Measurements from ENCODE around the gene ANO10.
"Not testable (repeated sequence)": the region's sequence is repeated elsewhere in the genome, so short reads cannot be mapped to it uniquely, and the experiment has no call there.

The ANO10 gene

GRCh38 chr3:43573576-43573975 lies 48.2 kb downstream of the ANO10 start:
- no peak for DNase-seq

GRCh38 chr3:43565661-43566341 lies 56.0 kb downstream of the ANO10 start:
- DNase-seq, result not testable (repeated sequence)

- DNase-seq, result no peak
Observed at GRCh38 chr3:43559961-43560360, 61.9 kb downstream of the ANO10 start.

- DNase-seq, result no peak
Observed at GRCh38 chr3:43558171-43558570, 63.6 kb downstream of the ANO10 start.

- no peak for DNase-seq
Observed at GRCh38 chr3:43549626-43550290, 72.1 kb downstream of the ANO10 start.

- DNase-seq, result not testable (repeated sequence)
Observed at GRCh38 chr3:43544277-43544676, 77.5 kb downstream of the ANO10 start.

GRCh38 chr3:43542328-43543043 lies 79.3 kb downstream of the ANO10 start:
- no peak for DNase-seq

DNA sequence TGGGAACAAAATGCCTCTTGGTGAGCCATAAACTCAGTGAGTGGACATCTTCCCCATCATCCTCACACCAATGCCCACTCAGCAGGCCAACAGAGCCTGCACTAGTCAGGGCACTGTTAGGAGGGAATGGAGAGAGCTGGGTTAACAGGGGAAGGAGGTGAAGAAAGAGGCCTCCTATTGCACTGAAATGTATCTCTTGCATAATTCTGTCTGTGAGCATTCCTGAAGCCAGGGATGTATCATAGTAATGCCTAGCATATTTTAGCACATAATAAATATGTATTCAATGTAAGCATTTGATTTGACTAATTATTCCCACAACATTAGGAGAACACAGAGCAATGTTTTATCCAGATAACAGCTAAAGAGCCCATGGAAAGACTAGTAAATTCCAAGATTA lies 81.2 kb downstream of the ANO10 start:
- no peak for DNase-seq

- no peak for DNase-seq
Observed at GRCh38 chr3:43539321-43539720, 82.5 kb downstream of the ANO10 start.

DNA sequence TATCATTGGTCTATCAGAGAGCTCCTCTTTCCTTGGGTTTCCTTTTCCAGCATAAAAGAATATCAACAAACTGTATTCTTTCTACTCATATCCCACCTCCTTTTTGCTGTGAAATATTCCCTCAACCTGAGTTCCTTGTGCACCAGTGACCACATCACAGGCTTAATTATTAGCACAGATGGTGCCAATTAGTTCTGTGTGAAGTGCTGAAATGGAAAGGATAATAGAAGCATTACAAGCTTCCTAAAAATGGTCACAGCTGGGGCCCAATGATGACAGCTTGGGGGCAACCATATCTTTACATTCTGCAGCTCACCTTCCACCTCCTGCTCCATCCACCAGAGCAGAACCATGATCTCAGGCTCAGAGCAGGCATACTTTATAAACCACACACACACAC lies 84.6 kb downstream of the ANO10 start:
- no peak for DNase-seq

DNA sequence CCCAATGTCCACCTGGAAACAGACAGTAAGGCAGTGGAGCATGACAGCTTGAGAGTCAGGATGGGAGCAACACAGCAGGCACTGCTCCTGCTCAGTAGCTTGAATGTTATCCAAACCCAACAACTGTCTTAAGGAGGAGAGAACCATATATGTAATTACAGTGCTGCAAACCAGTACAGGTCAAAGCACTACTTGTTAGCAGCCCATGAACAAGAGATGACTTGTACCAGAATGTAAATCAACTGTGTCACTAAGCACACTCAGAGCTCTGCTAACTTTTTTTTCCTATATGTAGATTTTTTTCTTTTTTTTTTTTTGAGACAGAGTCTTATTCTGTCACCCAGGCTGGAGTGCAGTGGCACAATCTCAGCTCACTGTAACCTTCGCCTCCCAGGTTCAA lies 87.1 kb downstream of the ANO10 start:
- no peak for DNase-seq

GRCh38 chr3:43533009-43533408 lies 88.8 kb downstream of the ANO10 start:
- no peak for DNase-seq

DNA sequence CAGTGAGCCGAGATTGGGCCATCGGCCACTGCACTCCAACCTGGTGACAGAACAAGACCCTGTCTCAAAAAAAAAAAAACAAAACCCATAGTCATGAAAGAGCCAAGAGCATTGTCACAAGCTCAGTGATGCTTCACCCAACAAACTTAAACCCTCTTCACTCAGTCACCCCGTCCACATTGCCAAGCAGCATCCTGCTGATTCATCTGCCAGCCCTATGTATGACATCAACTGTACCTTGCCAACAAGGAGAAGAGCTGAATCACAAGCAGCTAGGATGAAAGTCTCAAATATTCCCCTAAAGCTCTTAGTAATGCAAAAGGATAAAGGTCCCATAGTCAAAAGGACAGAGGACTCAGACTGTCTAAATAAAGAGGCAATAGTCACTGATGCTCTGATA lies 90.0 kb downstream of the ANO10 start:
- DNase-seq, result peak; percentile 46

GRCh38 chr3:43528498-43529099 lies 93.2 kb downstream of the ANO10 start:
- no peak for DNase-seq

DNA sequence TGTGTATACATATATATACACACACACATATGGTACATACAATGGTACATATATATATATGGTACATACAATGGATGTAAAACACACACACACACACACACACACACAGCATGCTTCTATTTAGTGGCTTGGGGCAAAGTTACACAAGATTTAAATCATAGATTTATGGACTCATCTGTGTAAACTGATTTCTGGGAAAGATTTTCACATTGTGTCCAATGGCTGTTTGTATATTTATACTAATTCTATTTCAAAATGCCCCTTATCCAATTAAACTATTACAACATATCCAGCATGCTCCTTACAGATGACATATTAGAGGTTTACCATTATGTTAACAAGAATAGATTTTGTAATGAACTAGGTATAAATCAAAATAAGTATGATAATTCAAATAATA lies 94.9 kb downstream of the ANO10 start:
- DNase-seq, result no peak

DNA sequence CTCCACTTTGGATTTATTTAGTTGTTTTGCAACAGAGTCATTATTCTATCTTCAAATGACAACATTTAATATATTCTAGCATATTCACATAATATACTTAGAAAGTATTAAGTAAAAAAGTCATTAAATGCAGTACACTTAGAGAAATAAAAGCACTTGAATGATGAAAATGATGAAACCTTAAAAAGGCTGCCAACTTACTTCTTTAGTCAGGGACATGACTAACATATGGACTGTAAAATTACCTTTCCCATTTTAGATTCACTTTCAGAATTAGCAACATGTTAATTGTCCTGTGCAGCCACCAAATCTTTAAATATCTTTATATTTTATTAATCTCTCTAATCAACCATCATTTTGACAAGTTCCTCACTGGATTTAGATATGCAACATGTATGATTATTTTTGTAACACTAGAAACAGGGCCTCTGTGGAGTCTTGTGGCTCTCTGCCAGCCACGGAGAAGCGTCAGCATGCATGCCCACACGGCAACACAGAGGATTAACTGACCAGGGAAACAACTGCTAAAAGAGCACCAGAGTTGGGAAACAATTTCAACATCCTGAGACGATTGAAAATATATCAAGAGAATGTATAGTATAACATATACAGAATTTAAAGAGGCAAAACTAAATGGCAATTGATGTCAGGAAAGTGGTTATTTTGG lies 95.7 kb downstream of the ANO10 start:
- DNase-seq, result no peak

- DNase-seq, result no peak
Observed at GRCh38 chr3:43525386-43525785, 96.4 kb downstream of the ANO10 start.

- peak; percentile 48 for DNase-seq
Observed at GRCh38 chr3:43523454-43524053, 98.3 kb downstream of the ANO10 start.

GRCh38 chr3:43522727-43523362 lies 99.0 kb downstream of the ANO10 start:
- no peak for DNase-seq

DNA sequence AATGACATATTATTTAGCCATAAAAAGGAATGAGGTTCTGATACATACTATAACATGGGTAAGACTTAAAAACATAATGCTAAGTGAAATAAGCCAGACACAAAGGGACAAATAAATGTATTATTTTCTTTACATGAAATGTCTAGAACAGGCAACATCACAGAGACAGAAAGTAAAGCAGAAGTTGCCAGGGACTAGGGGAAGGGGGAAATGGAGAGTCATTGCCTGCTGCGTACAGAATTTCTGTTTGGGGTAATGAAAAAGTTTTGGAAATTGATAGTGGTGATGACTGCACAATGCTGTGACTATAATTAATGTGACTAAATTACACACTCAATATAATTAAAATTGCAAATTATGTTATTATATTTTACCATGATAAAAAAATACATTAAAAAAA lies 99.9 kb downstream of the ANO10 start:
- no peak for DNase-seq

GRCh38 chr3:43518515-43518914 lies 103.3 kb downstream of the ANO10 start:
- not testable (repeated sequence) for DNase-seq

- DNase-seq, result no peak
Observed at GRCh38 chr3:43515970-43516635, 105.7 kb downstream of the ANO10 start.
